Keratinocyte (primary cell): ENCODE results near the gene PAX7.

ENCODE experiments used
- CTCF ChIP-seq, 3 experiments: IDR thresholded peaks in 1 of 3; conservative IDR thresholded peaks in 1 of 3; optimal IDR thresholded peaks in 1 of 3; 2 replicates in 2 of 3; 3 replicates in 1 of 3; pipeline versions ENCODE3 to v1.5.1; 2011; ENCODE audit warnings: low read length in 3 of 3, mild to moderate bottlenecking in 3 of 3, moderate library complexity in 2 of 3, control low read depth in 1 of 3, inconsistent platforms in 1 of 3; ENCODE audit not compliant: insufficient read depth in 2 of 3; ENCODE audit errors: extremely low read depth in 1 of 3
- EZH2 ChIP-seq: IDR thresholded peaks from one replicate; pipeline ENCODE4 v1.6.1; 2012; ENCODE audit warnings: inconsistent platforms, mild to moderate bottlenecking, low read length, moderate library complexity

GRCh38 chr1:18701183-18701582 lies 70.5 kb downstream of the PAX7 start:
- TF ChIP-seq EZH2, result no peak
- no peak for TF ChIP-seq CTCF (optimal IDR thresholded peaks at IDR 0.05 in 1 of 3, IDR thresholded peaks at IDR 0.05 in 1 of 3, conservative IDR thresholded peaks at IDR 0.05 in 1 of 3; ENCODE audit: extremely low read depth in 1 of 3, insufficient read depth in 2 of 3, low read length in 3 of 3)
